ENCODE measurements around the gene EIF4G3. TPM values are rescaled to one million over a fixed set of nuclear protein-coding genes. Genes with fewer than 3 reads are reported as not detected.
A peak's percentile ranks its signal among the peaks of the same experiment; 100 is the strongest.

EIF4G3 gene
- polyA plus RNA-seq, 3 donors, result 5.1 to 34.2 (median 5.8) TPM

GRCh38 chr1:20998826-20999225 is 177.9 kb downstream of the EIF4G3 start:
- Mint-ChIP-seq H3K4me3 (no peak overlapping the region), H3K9me3 (no peaks in the 10 kb centered on the region), H3K36me3 (peaks cover 24% of the 10 kb centered on the region in 2 donors), H3K4me1 (peaks cover 30% of the 10 kb centered on the region), H3K27me3 (ENCODE audit: low read depth in 3 of 3) (no peaks in the 10 kb centered on the region), H3K27ac (peak overlapping the region in 6 of 7 donors; percentile 5 to 46 (median 29))
- Histone ChIP-seq H3K79me2 (ENCODE audit: insufficient read depth, low read length) (no peaks in the 10 kb centered on the region), H3K9me3 (replicated peaks in 1 of 2; ENCODE audit: control insufficient read depth in 1 of 2, insufficient read depth in 1 of 2, low read length in 2 of 2) (no peaks in the 10 kb centered on the region), H3K27ac (ENCODE audit: low read depth in 1 of 2, low read length in 2 of 2) (peak overlapping the region in 1 of 2 donors; percentile 3), H4K20me1 (ENCODE audit: insufficient read depth, low read length) (peaks cover 3% of the 10 kb centered on the region), H3K4me2 (replicated peaks; ENCODE audit: extremely low read depth, low read length, poor library complexity, severe bottlenecking) (no peak overlapping the region), H3K36me3 (replicated peaks in 1 of 2; ENCODE audit: control insufficient read depth in 1 of 2, insufficient read depth in 2 of 2, low read length in 2 of 2) (peaks cover 0 to 19% of the 10 kb centered on the region in 2 donors), H2AFZ (ENCODE audit: insufficient read depth, low read depth, low read length, poor library complexity, severe bottlenecking) (no peak overlapping the region), H3K27me3 (ENCODE audit: control insufficient read depth in 2 of 2, insufficient read depth in 2 of 2, low read length in 2 of 2) (no peaks in the 10 kb centered on the region), H3K4me1 (ENCODE audit: control insufficient read depth in 1 of 2, insufficient read depth in 2 of 2, low read length in 2 of 2) (peaks cover 8 to 21% of the 10 kb centered on the region in 2 donors), H3K4me3 (replicated peaks in 1 of 3; ENCODE audit: low read depth in 2 of 3, low read length in 3 of 3) (no peak overlapping the region), H3K9ac (ENCODE audit: insufficient read depth, low read length, poor library complexity, severe bottlenecking) (no peak overlapping the region)
- TF ChIP-seq CTCF (IDR thresholded peaks at IDR 0.05), result no peak
- intact Hi-C loops (cut with micrococcal nuclease), result no loop called here
- peak in 2 of 3 donors; percentile 11 to 26 for DNase-seq

- WGBS (ENCODE audit: insufficient coverage), result no CpG with 5 or more reads among the region's 3 CpGs
- TF ChIP-seq CTCF (IDR thresholded peaks at IDR 0.05), result no peak
- peaks cover 24% of the 10 kb centered on the region in 2 donors for H3K36me3 Mint-ChIP-seq
Observed at GRCh38 chr1:20997602-20998224, 179.0 kb downstream of the EIF4G3 start.

More at GRCh38 chr1:20997602-20998224, 179.0 kb downstream of the EIF4G3 start:
- no peak for DNase-seq
- peaks cover 10 to 26% of the 10 kb centered on the region in 2 donors for H3K4me1 ChIP-seq (ENCODE audit: control insufficient read depth in 1 of 2, insufficient read depth in 2 of 2, low read length in 2 of 2)
- no peak overlapping the region for H2AFZ ChIP-seq (ENCODE audit: insufficient read depth, low read depth, low read length, poor library complexity, severe bottlenecking)
- H4K20me1 ChIP-seq (ENCODE audit: insufficient read depth, low read length), result no peaks in the 10 kb centered on the region
- no peak overlapping the region for H3K4me2 ChIP-seq (replicated peaks; ENCODE audit: extremely low read depth, low read length, poor library complexity, severe bottlenecking)
- Mint-ChIP-seq H3K27ac (peak overlapping the region in 6 of 7 donors; percentile 9 to 79 (median 60)), H3K4me3 (no peak overlapping the region), H3K9me3 (no peaks in the 10 kb centered on the region), H3K27me3 (ENCODE audit: low read depth in 3 of 3) (no peaks in the 10 kb centered on the region), H3K4me1 (peaks cover 34% of the 10 kb centered on the region)
- H3K9me3 ChIP-seq (replicated peaks in 1 of 2; ENCODE audit: control insufficient read depth in 1 of 2, insufficient read depth in 1 of 2, low read length in 2 of 2), result no peaks in the 10 kb centered on the region
- H3K9ac ChIP-seq (ENCODE audit: insufficient read depth, low read length, poor library complexity, severe bottlenecking), result no peak overlapping the region
- H3K27me3 ChIP-seq (ENCODE audit: control insufficient read depth in 2 of 2, insufficient read depth in 2 of 2, low read length in 2 of 2), result no peaks in the 10 kb centered on the region
- H3K36me3 ChIP-seq (replicated peaks in 1 of 2; ENCODE audit: control insufficient read depth in 1 of 2, insufficient read depth in 2 of 2, low read length in 2 of 2), result peaks cover 0 to 19% of the 10 kb centered on the region in 2 donors
- H3K4me3 ChIP-seq (replicated peaks in 1 of 3; ENCODE audit: low read depth in 2 of 3, low read length in 3 of 3), result no peak overlapping the region
- intact Hi-C loops (cut with micrococcal nuclease), result no loop called here
- no peaks in the 10 kb centered on the region for H3K79me2 ChIP-seq (ENCODE audit: insufficient read depth, low read length)
- no peak overlapping the region for H3K27ac ChIP-seq (ENCODE audit: low read depth in 1 of 2, low read length in 2 of 2)
